Mesothelial cell of epicardium (in vitro differentiated cells): ENCODE results near the gene ZNF177. TPM values are rescaled to one million over a fixed set of nuclear protein-coding genes. Genes with fewer than 3 reads are reported as not detected.

Source experiments
- DNase-seq, 2 experiments: peaks; one replicate each; pipeline ENCODE4 v3.0.0; 2021; ENCODE audit warnings: low spot score in 2 of 2; ENCODE audit not compliant: unreplicated experiment in 2 of 2
- H3K27ac Mint-ChIP-seq: 2 replicates; pipeline ENCODE4 v1.8.0; 2021; ENCODE audit warnings: mixed read lengths
- H3K27me3 Mint-ChIP-seq: 2 replicates; pipeline ENCODE4 v1.8.0; 2021; ENCODE audit warnings: low read depth, mixed read lengths
- H3K36me3 Mint-ChIP-seq: 2 replicates; pipeline ENCODE4 v1.8.0; 2021; ENCODE audit warnings: mixed read lengths
- H3K4me1 Mint-ChIP-seq: 2 replicates; pipeline ENCODE4 v1.8.0; 2021; ENCODE audit warnings: mixed read lengths
- H3K4me3 Mint-ChIP-seq: 2 replicates; pipeline ENCODE4 v1.8.0; 2021; ENCODE audit warnings: mild to moderate bottlenecking, moderate library complexity, mixed read lengths
- H3K9me3 Mint-ChIP-seq: 2 replicates; pipeline ENCODE4 v1.8.0; 2021; ENCODE audit warnings: mixed read lengths
- total RNA-seq: library from RNA; stranded (reverse); gene quantifications from 3 replicates; pipeline ENCODE4 v1.2.1, GENCODE V29; 2021
- TF ChIP-seq, protein P1 (sequence below): fragments of 200-600 bp; sonication (generic); IDR thresholded peaks from one replicate; pipeline ENCODE4 v1.5.0; 2021; ENCODE audit warnings: antibody characterized with exemption; ENCODE audit not compliant: unreplicated experiment

The ZNF177 gene
- total RNA-seq, 1 donor from 2014 or later = 10.6 TPM

DNA sequence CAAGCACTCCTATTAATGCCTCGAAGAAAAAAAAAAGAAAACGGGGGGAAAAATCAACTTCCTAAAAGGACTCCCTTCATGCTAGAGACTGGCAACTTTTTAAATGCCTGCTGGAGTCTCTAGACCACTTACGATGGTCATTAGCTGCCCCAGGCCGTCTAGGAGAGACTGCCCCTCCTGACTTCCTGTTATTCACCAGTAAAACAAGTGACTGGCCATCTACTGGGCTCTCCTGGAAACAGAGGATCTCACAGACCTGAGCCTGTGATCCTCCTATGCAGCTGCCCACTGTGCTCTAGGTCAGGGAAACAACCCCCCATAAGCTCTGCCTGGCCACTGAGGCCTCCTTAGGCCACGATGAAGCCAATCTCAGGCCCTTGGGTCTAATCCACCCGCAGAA lies 65.1 kb downstream of the ZNF177 start:
- no peak overlapping the region for H3K4me3 Mint-ChIP-seq
- H3K36me3 Mint-ChIP-seq = peaks cover 57% of the 10 kb centered on the region
- DNase-seq = no peak
- TF ChIP-seq, protein P1, sequence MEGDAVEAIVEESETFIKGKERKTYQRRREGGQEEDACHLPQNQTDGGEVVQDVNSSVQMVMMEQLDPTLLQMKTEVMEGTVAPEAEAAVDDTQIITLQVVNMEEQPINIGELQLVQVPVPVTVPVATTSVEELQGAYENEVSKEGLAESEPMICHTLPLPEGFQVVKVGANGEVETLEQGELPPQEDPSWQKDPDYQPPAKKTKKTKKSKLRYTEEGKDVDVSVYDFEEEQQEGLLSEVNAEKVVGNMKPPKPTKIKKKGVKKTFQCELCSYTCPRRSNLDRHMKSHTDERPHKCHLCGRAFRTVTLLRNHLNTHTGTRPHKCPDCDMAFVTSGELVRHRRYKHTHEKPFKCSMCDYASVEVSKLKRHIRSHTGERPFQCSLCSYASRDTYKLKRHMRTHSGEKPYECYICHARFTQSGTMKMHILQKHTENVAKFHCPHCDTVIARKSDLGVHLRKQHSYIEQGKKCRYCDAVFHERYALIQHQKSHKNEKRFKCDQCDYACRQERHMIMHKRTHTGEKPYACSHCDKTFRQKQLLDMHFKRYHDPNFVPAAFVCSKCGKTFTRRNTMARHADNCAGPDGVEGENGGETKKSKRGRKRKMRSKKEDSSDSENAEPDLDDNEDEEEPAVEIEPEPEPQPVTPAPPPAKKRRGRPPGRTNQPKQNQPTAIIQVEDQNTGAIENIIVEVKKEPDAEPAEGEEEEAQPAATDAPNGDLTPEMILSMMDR = no peak
- H3K4me1 Mint-ChIP-seq = no peaks in the 10 kb centered on the region
- H3K27me3 Mint-ChIP-seq = no peaks in the 10 kb centered on the region
- H3K9me3 Mint-ChIP-seq = peaks cover 9% of the 10 kb centered on the region
- H3K27ac Mint-ChIP-seq = no peak overlapping the region

DNA sequence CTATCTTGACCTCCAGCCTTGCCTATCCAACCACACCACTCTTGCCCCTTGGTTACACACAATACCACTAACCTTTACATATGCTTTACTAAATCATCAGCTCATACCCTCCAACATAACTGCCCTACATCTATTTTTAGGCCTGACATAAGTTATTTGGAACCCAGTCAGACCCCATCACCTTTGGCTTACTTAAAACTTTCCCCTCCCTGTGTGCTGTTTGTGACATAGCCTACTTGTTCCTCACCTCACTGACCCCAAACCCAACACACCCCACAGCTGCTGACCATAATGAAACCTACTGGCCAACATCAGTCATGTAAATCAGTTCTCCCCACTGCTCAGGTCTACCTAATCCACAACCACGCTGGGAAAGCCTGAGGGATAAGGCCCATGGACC lies 67.6 kb downstream of the ZNF177 start:
- H3K4me3 Mint-ChIP-seq = no peak overlapping the region
- no peak overlapping the region for H3K27ac Mint-ChIP-seq
- no peaks in the 10 kb centered on the region for H3K9me3 Mint-ChIP-seq
- H3K4me1 Mint-ChIP-seq = peaks cover 10% of the 10 kb centered on the region
- H3K27me3 Mint-ChIP-seq = no peaks in the 10 kb centered on the region
- DNase-seq = no peak
- TF ChIP-seq, protein P1 = no peak
- peaks cover 38% of the 10 kb centered on the region for H3K36me3 Mint-ChIP-seq

GRCh38 chr19:9431475-9431874 lies 68.7 kb downstream of the ZNF177 start:
- no peaks in the 10 kb centered on the region for H3K27me3 Mint-ChIP-seq
- H3K4me1 Mint-ChIP-seq = peaks cover 21% of the 10 kb centered on the region
- H3K4me3 Mint-ChIP-seq = no peak overlapping the region
- H3K36me3 Mint-ChIP-seq = peaks cover 30% of the 10 kb centered on the region
- TF ChIP-seq, protein P1 = peak; percentile 52
- no peak overlapping the region for H3K27ac Mint-ChIP-seq
- no peaks in the 10 kb centered on the region for H3K9me3 Mint-ChIP-seq
- DNase-seq = no peak

Other genes with a start within 250 kb of the ZNF177 start
- not detected in 3 replicates for gene OR7G1, start 247.2 kb upstream of the ZNF177 start, total RNA-seq
- gene OR7G3, start 236.1 kb upstream of the ZNF177 start, total RNA-seq = not detected in 3 replicates
- gene ZNF317, start 222.6 kb upstream of the ZNF177 start, total RNA-seq = 40.6 to 44.9 TPM (median 44.7 TPM) in 3 replicates
- gene OR7D2, start 184.0 kb upstream of the ZNF177 start, total RNA-seq = 1.8 to 1.9 TPM (median 1.8 TPM) in 3 replicates
- not detected in 3 replicates for gene OR7D4, start 143.4 kb upstream of the ZNF177 start, total RNA-seq
- gene OR7E24, start 112.1 kb upstream of the ZNF177 start, total RNA-seq = not detected in 3 replicates
- 9.5 to 11.2 TPM (median 10.1 TPM) in 3 replicates for gene ZNF699, start 53.2 kb upstream of the ZNF177 start, total RNA-seq
- gene ZNF559, start 38.8 kb upstream of the ZNF177 start, total RNA-seq = 35.4 to 43.4 TPM (median 40.0 TPM) in 3 replicates
- 54.8 to 59.8 TPM (median 54.9 TPM) in 3 replicates for gene ZNF266, start 72.6 kb downstream of the ZNF177 start, total RNA-seq
- gene ZNF560, start 135.6 kb downstream of the ZNF177 start, total RNA-seq = not detected in 3 replicates
- 32.4 to 35.4 TPM (median 35.1 TPM) in 3 replicates for gene ZNF426, start 175.6 kb downstream of the ZNF177 start, total RNA-seq
- gene ZNF121, start 221.5 kb downstream of the ZNF177 start, total RNA-seq = 63.5 to 69.9 TPM (median 67.4 TPM) in 3 replicates